NCI-H1694 treated with DMSO at 0.1 percent for 48 hours (cell line): ENCODE data around the gene RNF150.

Experiments
- DNase-seq: peaks from one replicate; lab custom pipeline; 2025; lab: John Stamatoyannopoulos, UW

Gene RNF150

GRCh38 chr4:141131723-141132071, 1.6 kb downstream of the RNF150 start:
- DNase-seq = no peak

GRCh38 chr4:141130947-141131605, 2.2 kb downstream of the RNF150 start:
- peak; percentile 44 for DNase-seq

GRCh38 chr4:141127884-141128283, 5.4 kb downstream of the RNF150 start:
- no peak for DNase-seq

GRCh38 chr4:141126769-141127168, 6.5 kb downstream of the RNF150 start:
- DNase-seq = no peak

GRCh38 chr4:141124224-141124623, 9.0 kb downstream of the RNF150 start:
- DNase-seq = no peak

GRCh38 chr4:141121768-141122454, 11.4 kb downstream of the RNF150 start:
- DNase-seq = no peak

- DNase-seq = no peak
Measured at GRCh38 chr4:141121101-141121500, 12.2 kb downstream of the RNF150 start.

GRCh38 chr4:141120036-141120593, 13.2 kb downstream of the RNF150 start:
- no peak for DNase-seq

GRCh38 chr4:141119071-141119470, 14.2 kb downstream of the RNF150 start:
- DNase-seq = no peak

GRCh38 chr4:141118381-141118780, 14.9 kb downstream of the RNF150 start:
- no peak for DNase-seq

- no peak for DNase-seq
Measured at GRCh38 chr4:141117935-141118334, 15.3 kb downstream of the RNF150 start.

GRCh38 chr4:141109983-141110382, 23.3 kb downstream of the RNF150 start:
- no peak for DNase-seq

- no peak for DNase-seq
Measured at GRCh38 chr4:141107927-141108326, 25.3 kb downstream of the RNF150 start.

- DNase-seq = no peak
Measured at GRCh38 chr4:141102367-141102766, 30.9 kb downstream of the RNF150 start.

GRCh38 chr4:141101511-141101910, 31.8 kb downstream of the RNF150 start:
- DNase-seq = no peak

- DNase-seq = no peak
Measured at GRCh38 chr4:141099326-141099725, 33.9 kb downstream of the RNF150 start.

- no peak for DNase-seq
Measured at GRCh38 chr4:141098163-141098562, 35.1 kb downstream of the RNF150 start.

- DNase-seq = no peak
Measured at GRCh38 chr4:141090473-141090872, 42.8 kb downstream of the RNF150 start.

- DNase-seq = no peak
Measured at GRCh38 chr4:141081921-141082395, 51.3 kb downstream of the RNF150 start.

GRCh38 chr4:141080668-141081067, 52.6 kb downstream of the RNF150 start:
- DNase-seq = no peak

- DNase-seq = no peak
Measured at GRCh38 chr4:141079393-141079930, 53.8 kb downstream of the RNF150 start.

GRCh38 chr4:141078871-141079270, 54.4 kb downstream of the RNF150 start:
- no peak for DNase-seq

GRCh38 chr4:141077611-141078225, 55.6 kb downstream of the RNF150 start:
- DNase-seq = no peak
